Astrocyte (in vitro differentiated cells and primary cell): ENCODE measurements around the gene CDK14. TPM values are rescaled to one million over a fixed set of nuclear protein-coding genes. Genes with fewer than 3 reads are reported as not detected.

ENCODE experiments used
- DNase-seq: peaks from one replicate; pipeline ENCODE4 v3.0.0-alpha.2; 2010; ENCODE audit warnings: low read depth
- FAIRE-seq: peaks from 2 replicates; lab custom pipeline; 2011; peaks lifted over from hg19 to GRCh38; lab: Jason Lieb, UNC
- H2AFZ ChIP-seq: 2 replicates; pipeline ENCODE4 v1.6.0; 2012; ENCODE audit warnings: low read depth, low read length, inconsistent platforms
- H3K27ac ChIP-seq: 2 replicates; pipeline ENCODE4 v1.5.1; 2011; ENCODE audit warnings: low read depth, low read length, inconsistent platforms
- H3K27me3 ChIP-seq: 2 replicates; pipeline ENCODE4 v1.6.0; 2011; ENCODE audit warnings: low read length, inconsistent platforms; ENCODE audit not compliant: insufficient read depth
- H3K36me3 ChIP-seq: 2 replicates; pipeline ENCODE4 v1.5.1; 2011; ENCODE audit warnings: low read length, inconsistent platforms; ENCODE audit not compliant: insufficient read depth
- H3K4me1 ChIP-seq: 2 replicates; pipeline ENCODE4 v1.5.1; 2011; ENCODE audit warnings: low read length, inconsistent platforms; ENCODE audit not compliant: insufficient read depth
- H3K4me2 ChIP-seq: 2 replicates; pipeline ENCODE4 v1.6.0; 2012; ENCODE audit warnings: low read length, inconsistent platforms
- H3K4me3 ChIP-seq: 2 replicates; pipeline ENCODE4 v1.5.1; 2011; ENCODE audit warnings: low read depth, mild to moderate bottlenecking, low read length, inconsistent platforms; ENCODE audit not compliant: insufficient read depth
- H3K79me2 ChIP-seq: 2 replicates; pipeline ENCODE4 v1.6.0; 2012; ENCODE audit warnings: mild to moderate bottlenecking, low read length, inconsistent platforms; ENCODE audit not compliant: insufficient read depth
- H3K9ac ChIP-seq: 2 replicates; pipeline ENCODE4 v1.6.0; 2012; ENCODE audit warnings: mild to moderate bottlenecking, low read length, inconsistent platforms
- H3K9me3 ChIP-seq: 2 replicates; pipeline ENCODE4 v1.5.1; 2012; ENCODE audit warnings: low read depth, mild to moderate bottlenecking, low read length, inconsistent platforms; ENCODE audit not compliant: insufficient read depth
- H4K20me1 ChIP-seq: 2 replicates; pipeline ENCODE4 v1.6.0; 2012; ENCODE audit warnings: low read length, inconsistent platforms; ENCODE audit not compliant: insufficient read depth
- H3K27ac Mint-ChIP-seq: one replicate; pipeline ENCODE4 v1.8.0; 2021; ENCODE audit warnings: mild to moderate bottlenecking, mixed read lengths; ENCODE audit not compliant: unreplicated experiment
- H3K27me3 Mint-ChIP-seq: one replicate; pipeline ENCODE4 v1.8.0; 2021; ENCODE audit warnings: low read depth, mixed read lengths; ENCODE audit not compliant: unreplicated experiment
- H3K36me3 Mint-ChIP-seq: one replicate; pipeline ENCODE4 v1.8.0; 2021; ENCODE audit warnings: low read depth, mixed read lengths; ENCODE audit not compliant: unreplicated experiment
- H3K4me1 Mint-ChIP-seq: one replicate; pipeline ENCODE4 v1.8.0; 2021; ENCODE audit warnings: low read depth, mixed read lengths; ENCODE audit not compliant: unreplicated experiment
- H3K4me3 Mint-ChIP-seq: one replicate; pipeline ENCODE4 v1.8.0; 2021; ENCODE audit warnings: mild to moderate bottlenecking, moderate library complexity, mixed read lengths; ENCODE audit not compliant: unreplicated experiment
- H3K9me3 Mint-ChIP-seq: one replicate; pipeline ENCODE4 v1.8.0; 2021; ENCODE audit warnings: mild to moderate bottlenecking, mixed read lengths; ENCODE audit not compliant: unreplicated experiment
- CTCF ChIP-seq: IDR thresholded peaks from 2 replicates; pipeline ENCODE4 v1.5.1; 2011; ENCODE audit warnings: low read depth, mild to moderate bottlenecking, inconsistent platforms, low read length, moderate library complexity; ENCODE audit not compliant: insufficient read depth
- EZH2 ChIP-seq: IDR thresholded peaks from 2 replicates; pipeline ENCODE4 v1.6.1; 2012; ENCODE audit warnings: mild to moderate bottlenecking, low read length, inconsistent platforms; ENCODE audit not compliant: insufficient read depth
- total RNA-seq: library from RNA; stranded (reverse); gene quantifications from 2 replicates; pipeline ENCODE4 v1.2.1, GENCODE V29; 2021

CDK14 gene
- total RNA-seq, 1 donor from 2014 or later: 30.2 TPM

DNA sequence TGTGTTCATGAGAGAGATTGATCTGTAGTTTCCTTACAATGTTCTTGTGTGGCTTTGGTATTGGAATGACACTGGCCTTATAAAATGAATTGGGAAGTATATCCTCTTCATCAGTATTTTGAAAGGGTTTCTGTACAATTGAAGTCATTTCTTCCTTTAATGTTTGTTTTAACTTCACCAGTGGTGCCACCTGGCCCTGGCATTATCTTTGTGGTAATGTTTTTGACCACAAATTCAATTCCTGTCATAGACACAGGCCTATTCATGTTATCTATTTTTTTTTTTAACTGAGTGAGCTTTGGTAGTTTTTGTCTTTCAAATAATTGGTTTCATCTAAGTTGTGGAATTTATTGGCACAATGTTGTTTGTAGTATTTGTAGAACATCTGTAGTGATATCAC lies 127.7 kb downstream of the CDK14 start:
- H4K20me1 ChIP-seq: peaks cover 27% of the 10 kb centered on the region
- no peaks in the 10 kb centered on the region for H3K36me3 ChIP-seq
- peak; percentile 43 for FAIRE-seq
- H3K36me3 Mint-ChIP-seq: no peaks in the 10 kb centered on the region
- H3K4me2 ChIP-seq: no peak overlapping the region
- H3K27me3 Mint-ChIP-seq: no peaks in the 10 kb centered on the region
- H2AFZ ChIP-seq: no peak overlapping the region
- peaks cover 31% of the 10 kb centered on the region for H3K4me1 Mint-ChIP-seq
- H3K27ac Mint-ChIP-seq: no peak overlapping the region
- H3K27ac ChIP-seq: no peak overlapping the region
- H3K4me3 ChIP-seq: no peak overlapping the region
- H3K4me1 ChIP-seq: peaks cover 19% of the 10 kb centered on the region
- H3K79me2 ChIP-seq: peaks cover 56% of the 10 kb centered on the region
- H3K9me3 Mint-ChIP-seq: no peaks in the 10 kb centered on the region
- no peaks in the 10 kb centered on the region for H3K9me3 ChIP-seq
- no peaks in the 10 kb centered on the region for H3K27me3 ChIP-seq
- no peak overlapping the region for H3K9ac ChIP-seq
- H3K4me3 Mint-ChIP-seq: no peak overlapping the region
- no peak for DNase-seq
- no peak for TF ChIP-seq CTCF
- no peak for TF ChIP-seq EZH2

DNA sequence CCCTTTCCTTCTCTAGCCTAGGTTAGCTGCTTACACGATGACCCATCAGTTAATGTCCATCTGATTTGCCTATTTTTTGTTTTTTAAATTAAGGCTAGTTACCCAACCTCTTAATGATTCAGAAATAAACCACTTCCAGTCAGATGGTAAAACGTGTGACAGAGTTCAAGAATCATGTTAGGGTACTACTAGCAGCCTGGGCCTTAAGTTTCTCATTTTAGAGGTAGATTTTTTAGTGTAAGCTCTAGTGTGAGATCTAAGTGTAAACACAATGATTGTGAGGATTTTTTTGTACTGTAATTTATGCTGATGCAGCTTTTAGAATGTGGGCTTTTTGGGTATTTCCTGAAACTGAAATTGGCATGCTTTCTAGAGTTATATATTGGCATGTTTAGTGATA lies 130.0 kb downstream of the CDK14 start:
- no peak overlapping the region for H3K27ac Mint-ChIP-seq
- no peak overlapping the region for H3K4me3 Mint-ChIP-seq
- peaks cover 6% of the 10 kb centered on the region for H3K36me3 Mint-ChIP-seq
- H3K4me1 Mint-ChIP-seq: peaks cover 28% of the 10 kb centered on the region
- no peaks in the 10 kb centered on the region for H3K27me3 Mint-ChIP-seq
- Histone ChIP-seq H3K27ac (no peak overlapping the region), H3K79me2 (peaks cover 59% of the 10 kb centered on the region), H3K4me3 (no peak overlapping the region), H3K4me1 (peaks cover 16% of the 10 kb centered on the region), H3K4me2 (no peak overlapping the region), H3K27me3 (no peaks in the 10 kb centered on the region), H4K20me1 (peaks cover 28% of the 10 kb centered on the region), H2AFZ (no peak overlapping the region), H3K36me3 (no peaks in the 10 kb centered on the region), H3K9me3 (no peaks in the 10 kb centered on the region), H3K9ac (no peak overlapping the region)
- peak; percentile 12 for DNase-seq
- peaks cover 6% of the 10 kb centered on the region for H3K9me3 Mint-ChIP-seq
- FAIRE-seq: peak; percentile 39
- TF ChIP-seq CTCF: no peak
- TF ChIP-seq EZH2: no peak

GRCh38 chr7:90726623-90727022 lies 130.5 kb downstream of the CDK14 start:
- H4K20me1 ChIP-seq: peaks cover 23% of the 10 kb centered on the region
- H3K4me3 ChIP-seq: no peak overlapping the region

More at GRCh38 chr7:90726623-90727022, 130.5 kb downstream of the CDK14 start:
- H3K9me3 Mint-ChIP-seq: peaks cover 10% of the 10 kb centered on the region
- Histone ChIP-seq H3K79me2 (peaks cover 62% of the 10 kb centered on the region), H3K36me3 (no peaks in the 10 kb centered on the region), H3K4me2 (peak overlapping the region; percentile 36), H3K9ac (no peak overlapping the region), H3K4me1 (peaks cover 11% of the 10 kb centered on the region), H2AFZ (no peak overlapping the region), H3K27me3 (no peaks in the 10 kb centered on the region), H3K9me3 (no peaks in the 10 kb centered on the region), H3K27ac (no peak overlapping the region)
- H3K36me3 Mint-ChIP-seq: peaks cover 10% of the 10 kb centered on the region
- H3K27ac Mint-ChIP-seq: no peak overlapping the region
- no peak for FAIRE-seq
- peaks cover 24% of the 10 kb centered on the region for H3K4me1 Mint-ChIP-seq
- TF ChIP-seq CTCF: no peak
- no peak for TF ChIP-seq EZH2
- H3K4me3 Mint-ChIP-seq: no peak overlapping the region
- peak; percentile 62 for DNase-seq
- H3K27me3 Mint-ChIP-seq: no peaks in the 10 kb centered on the region
